ENCODE data around the gene OR7C2.

OR7C2 gene

DNA sequence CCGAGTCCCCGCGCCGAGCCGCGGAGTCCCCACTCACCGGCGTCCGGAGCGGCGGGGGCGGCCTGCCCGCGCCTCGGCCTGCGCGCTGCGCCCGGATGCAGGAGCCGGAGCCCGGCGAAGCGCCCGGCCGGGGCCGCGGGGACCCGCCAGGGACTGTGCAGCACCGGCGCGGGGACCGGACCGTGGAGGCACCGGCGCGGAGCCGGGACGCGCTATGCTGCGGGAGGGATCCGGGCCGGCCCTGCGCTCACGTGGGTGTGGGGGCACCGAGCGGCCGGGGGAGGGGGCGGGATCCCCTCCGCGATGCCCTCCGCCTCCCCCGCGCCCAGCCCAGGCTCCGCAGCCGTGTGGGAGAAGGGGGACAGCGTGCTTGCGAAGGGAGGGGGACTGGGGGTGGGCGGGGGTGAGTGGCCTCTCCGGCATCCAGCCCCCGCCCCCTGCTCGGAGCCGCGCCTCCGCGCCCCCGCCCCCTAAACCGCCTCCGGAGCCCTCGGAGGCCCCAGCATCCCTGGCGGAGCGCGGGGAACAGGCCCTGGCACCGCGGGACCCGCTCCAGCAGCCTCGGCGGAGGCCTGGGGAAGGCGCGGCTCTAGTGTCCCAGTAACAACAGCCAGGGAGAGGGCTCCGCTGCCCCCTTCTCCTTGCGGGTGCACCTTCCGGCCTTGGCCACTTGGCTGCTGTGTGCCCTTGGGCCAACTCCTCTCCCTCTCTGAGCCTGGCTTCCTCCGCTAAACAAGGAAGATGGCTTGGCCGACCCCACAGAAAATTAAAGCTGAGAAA, 38.4 kb downstream of the OR7C2 start, which contains the start of gene SLC1A6:
TSS of gene SLC1A6 (minus strand) at position 389 of the 780 bp plus-strand sequence. CDS start 6,954 bp downstream, outside the sequence.
- no peak for DNase-seq

DNA sequence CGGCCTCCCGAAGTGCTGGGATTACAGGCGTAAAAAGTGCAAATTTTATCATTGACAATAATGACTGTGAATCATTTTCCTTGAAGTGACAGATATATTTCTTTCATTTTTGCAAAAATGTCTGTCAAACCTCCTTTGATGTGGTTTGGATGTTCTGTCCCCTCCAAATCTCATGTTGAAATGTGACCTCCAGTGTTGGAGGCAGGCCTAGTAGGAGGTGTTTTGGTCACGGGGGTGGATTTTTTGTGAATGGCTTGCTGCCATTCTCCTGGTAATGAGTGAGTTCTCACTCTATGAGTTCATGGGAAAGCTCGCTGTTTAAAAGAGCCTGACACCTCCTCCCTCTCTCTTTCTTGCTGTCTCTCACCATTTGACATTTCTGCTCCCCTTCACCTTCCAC, 43.8 kb downstream of the OR7C2 start:
- DNase-seq = peak; percentile 51
